ENCODE results near the gene HS3ST5.
"Not testable (repeated sequence)": the region's sequence is repeated elsewhere in the genome, so short reads cannot be mapped to it uniquely, and the experiment has no call there.

HS3ST5 gene

GRCh38 chr6:114032721-114033120 is 310.1 kb downstream of the HS3ST5 start:
- in situ Hi-C loops (cut with MboI; ENCODE audit: low pct_unique_long_range_greater_than_20kb, low sequenced_read_pairs) = no loop called here
- no peak for DNase-seq

GRCh38 chr6:114030767-114031166 is 312.1 kb downstream of the HS3ST5 start:
- in situ Hi-C loops (cut with MboI; ENCODE audit: low pct_unique_long_range_greater_than_20kb, low sequenced_read_pairs) = no loop called here
- DNase-seq = no peak

- no peak for DNase-seq
- in situ Hi-C loops (cut with MboI; ENCODE audit: low pct_unique_long_range_greater_than_20kb, low sequenced_read_pairs) = no loop called here
Measured at GRCh38 chr6:114024746-114025145, 318.1 kb downstream of the HS3ST5 start.

- in situ Hi-C loops (cut with MboI; ENCODE audit: low pct_unique_long_range_greater_than_20kb, low sequenced_read_pairs) = no loop called here
- no peak for DNase-seq
Measured at GRCh38 chr6:114020196-114020595, 322.6 kb downstream of the HS3ST5 start.

- in situ Hi-C loops (cut with MboI; ENCODE audit: low pct_unique_long_range_greater_than_20kb, low sequenced_read_pairs); DNase-seq: not testable (repeated sequence)
Measured at GRCh38 chr6:114017146-114017545, 325.7 kb downstream of the HS3ST5 start.

- DNase-seq; in situ Hi-C loops (cut with MboI; ENCODE audit: low pct_unique_long_range_greater_than_20kb, low sequenced_read_pairs): not testable (repeated sequence)
Measured at GRCh38 chr6:114014106-114014505, 328.7 kb downstream of the HS3ST5 start.

- DNase-seq; in situ Hi-C loops (cut with MboI; ENCODE audit: low pct_unique_long_range_greater_than_20kb, low sequenced_read_pairs): not testable (repeated sequence)
Measured at GRCh38 chr6:114011486-114011885, 331.3 kb downstream of the HS3ST5 start.

GRCh38 chr6:114010540-114010939 is 332.3 kb downstream of the HS3ST5 start:
- in situ Hi-C loops (cut with MboI; ENCODE audit: low pct_unique_long_range_greater_than_20kb, low sequenced_read_pairs) = no loop called here
- no peak for DNase-seq

GRCh38 chr6:114009192-114009591 is 333.6 kb downstream of the HS3ST5 start:
- in situ Hi-C loops (cut with MboI; ENCODE audit: low pct_unique_long_range_greater_than_20kb, low sequenced_read_pairs) = no loop called here
- no peak for DNase-seq

- in situ Hi-C loops (cut with MboI; ENCODE audit: low pct_unique_long_range_greater_than_20kb, low sequenced_read_pairs) = no loop called here
- no peak for DNase-seq
Measured at GRCh38 chr6:114008331-114008730, 334.5 kb downstream of the HS3ST5 start.

- no peak for DNase-seq
- in situ Hi-C loops (cut with MboI; ENCODE audit: low pct_unique_long_range_greater_than_20kb, low sequenced_read_pairs) = no loop called here
Measured at GRCh38 chr6:114007516-114007915, 335.3 kb downstream of the HS3ST5 start.

All from KBM-7 (cell line).